Ishikawa (cell line): ENCODE measurements around the gene MYO9A.

Experiments used
- CEBPB ChIP-seq: IDR thresholded peaks from 2 replicates; pipeline ENCODE4 v1.6.1; 2012
- CREB1 ChIP-seq: IDR thresholded peaks from 2 replicates; pipeline ENCODE4 v1.6.1; 2012; ENCODE audit warnings: low read depth
- EGR1 ChIP-seq: IDR thresholded peaks from 2 replicates; pipeline ENCODE4 v1.6.1; 2012
- EP300 ChIP-seq: IDR thresholded peaks from 2 replicates; pipeline ENCODE4 v1.6.1; 2012; ENCODE audit warnings: borderline replicate concordance
- FOXM1 ChIP-seq: IDR thresholded peaks from 2 replicates; pipeline ENCODE4 v1.6.1; 2012; ENCODE audit warnings: low read depth, borderline replicate concordance
- MAX ChIP-seq: IDR thresholded peaks from 2 replicates; pipeline ENCODE4 v1.6.1; 2012
- NFIC ChIP-seq: IDR thresholded peaks from 2 replicates; pipeline ENCODE4 v1.6.1; 2012
- RAD21 ChIP-seq: IDR thresholded peaks from 2 replicates; pipeline ENCODE4 v1.6.1; 2012; ENCODE audit warnings: low read depth
- REST ChIP-seq: IDR thresholded peaks from 2 replicates; pipeline ENCODE4 v1.6.1; 2012; ENCODE audit warnings: low read depth, mild to moderate bottlenecking
- TAF1 ChIP-seq: IDR thresholded peaks from 2 replicates; pipeline ENCODE4 v1.6.1; 2012; ENCODE audit warnings: low read depth, mild to moderate bottlenecking
- TCF12 ChIP-seq: IDR thresholded peaks from 2 replicates; pipeline ENCODE4 v1.6.1; 2012; ENCODE audit warnings: low read depth
- TEAD4 ChIP-seq: IDR thresholded peaks from 2 replicates; pipeline ENCODE4 v1.6.1; 2012
- YY1 ChIP-seq: IDR thresholded peaks from 2 replicates; pipeline ENCODE4 v1.6.1; 2012; ENCODE audit warnings: low read depth
- ZBTB7A ChIP-seq: IDR thresholded peaks from 2 replicates; pipeline ENCODE4 v1.6.1; 2012; ENCODE audit warnings: low read depth
- TF ChIP-seq, protein P1 (sequence below): IDR thresholded peaks from 2 replicates; pipeline ENCODE4 v1.6.1; 2012

Gene MYO9A

GRCh38 chr15:72105111-72105510 lies 12.8 kb downstream of the MYO9A start:
- TF ChIP-seq MAX = no peak
- TF ChIP-seq YY1 = no peak
- no peak for TF ChIP-seq RAD21
- TF ChIP-seq CEBPB = no peak
- no peak for TF ChIP-seq NFIC
- TF ChIP-seq, protein P1, sequence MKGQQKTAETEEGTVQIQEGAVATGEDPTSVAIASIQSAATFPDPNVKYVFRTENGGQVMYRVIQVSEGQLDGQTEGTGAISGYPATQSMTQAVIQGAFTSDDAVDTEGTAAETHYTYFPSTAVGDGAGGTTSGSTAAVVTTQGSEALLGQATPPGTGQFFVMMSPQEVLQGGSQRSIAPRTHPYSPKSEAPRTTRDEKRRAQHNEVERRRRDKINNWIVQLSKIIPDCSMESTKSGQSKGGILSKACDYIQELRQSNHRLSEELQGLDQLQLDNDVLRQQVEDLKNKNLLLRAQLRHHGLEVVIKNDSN = no peak
- no peak for TF ChIP-seq FOXM1
- no peak for TF ChIP-seq REST
- no peak for TF ChIP-seq TAF1
- TF ChIP-seq ZBTB7A = no peak
- TF ChIP-seq TEAD4 = no peak
- TF ChIP-seq TCF12 = no peak
- no peak for TF ChIP-seq EP300
- TF ChIP-seq CREB1 = no peak
- no peak for TF ChIP-seq EGR1

- TF ChIP-seq EP300 = no peak
- no peak for TF ChIP-seq TCF12
- no peak for TF ChIP-seq MAX
- TF ChIP-seq NFIC = no peak
- no peak for TF ChIP-seq FOXM1
- no peak for TF ChIP-seq TEAD4
- no peak for TF ChIP-seq ZBTB7A
- TF ChIP-seq, protein P1 = no peak
- no peak for TF ChIP-seq EGR1
- TF ChIP-seq CEBPB = no peak
- TF ChIP-seq RAD21 = no peak
- no peak for TF ChIP-seq CREB1
- TF ChIP-seq TAF1 = no peak
- no peak for TF ChIP-seq YY1
- TF ChIP-seq REST = no peak
Observed at GRCh38 chr15:72099155-72099554, 18.8 kb downstream of the MYO9A start.

GRCh38 chr15:72098040-72098439 lies 19.9 kb downstream of the MYO9A start:
- TF ChIP-seq ZBTB7A (no peak), RAD21 (no peak), FOXM1 (no peak), REST (no peak), EP300 (no peak), MAX (no peak), TEAD4 (no peak), EGR1 (no peak), CREB1 (no peak), CEBPB (no peak), NFIC (no peak), TCF12 (no peak), TAF1 (no peak), YY1 (no peak)
- TF ChIP-seq, protein P1 = no peak

DNA sequence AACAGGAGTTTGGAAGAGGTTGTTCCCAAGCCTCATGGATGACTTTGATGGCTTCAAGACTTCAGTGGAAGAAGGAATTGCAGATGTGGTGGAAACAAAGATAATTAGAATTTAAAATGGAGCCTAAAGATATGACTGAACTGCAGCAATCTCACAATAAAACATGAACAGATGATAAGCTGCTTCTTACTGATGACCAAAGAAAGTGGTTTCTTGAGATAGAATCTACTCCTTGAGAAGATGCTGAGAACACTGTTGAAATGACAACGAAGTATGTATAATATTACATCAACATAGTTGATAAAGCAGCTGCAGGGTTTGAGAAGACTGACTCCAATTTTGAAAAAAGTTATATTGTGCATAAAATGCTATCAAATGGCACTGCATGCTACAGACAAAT lies 21.2 kb downstream of the MYO9A start:
- TF ChIP-seq MAX (no peak), CEBPB (no peak), RAD21 (no peak), TCF12 (no peak), CREB1 (no peak), EGR1 (no peak), EP300 (no peak), ZBTB7A (no peak), TEAD4 (no peak), REST (no peak), TAF1 (no peak), YY1 (no peak), FOXM1 (no peak)
- TF ChIP-seq, protein P1 = no peak
